Measurements from ENCODE around the gene SLC19A2. TPM values are rescaled to one million over a fixed set of nuclear protein-coding genes. Genes with fewer than 3 reads are reported as not detected.

Gene SLC19A2
- total RNA-seq, 4 donors from 2014 or later = 19.0 to 38.8 (median 20.6) TPM

- peaks cover 0 to 50% (median 18%) of the 10 kb centered on the region in 4 donors for H3K36me3 ChIP-seq
- H3K4me3 ChIP-seq = no peak overlapping the region
- no peaks in the 10 kb centered on the region for H3K4me1 ChIP-seq
- DNase-seq (ENCODE audit: extremely low spot score) = no peak
- intact Hi-C loops (cut with DNase I) = no loop called here
- H3K27me3 ChIP-seq = no peaks in the 10 kb centered on the region
- 80% methylated on average over 8 of the region's 8 CpGs for WGBS
- H3K9me3 ChIP-seq = no peaks in the 10 kb centered on the region
- H3K27ac ChIP-seq (replicated peaks in 1 of 4) = no peak overlapping the region
- TF ChIP-seq POLR2A (IDR thresholded peaks at IDR 0.05; ENCODE audit: low read depth) (no peak), EP300 (IDR thresholded peaks at IDR 0.05) (no peak), POLR2AphosphoS5 (IDR thresholded peaks at IDR 0.05) (no peak), CTCF (IDR thresholded peaks at IDR 0.05) (peak; percentile 38 to 44 (median 39))
These were observed 19.2 kb downstream of the SLC19A2 start for GRCh38 chr1:169466259-169467230.

- Histone ChIP-seq H3K4me1 (peaks cover 0 to 6% (median 4%) of the 10 kb centered on the region in 4 donors), H3K27ac (replicated peaks in 1 of 4) (no peak overlapping the region), H3K36me3 (peaks cover 0 to 50% (median 18%) of the 10 kb centered on the region in 4 donors), H3K4me3 (no peak overlapping the region), H3K9me3 (no peaks in the 10 kb centered on the region), H3K27me3 (peaks cover 0 to 4% (median under 1%) of the 10 kb centered on the region in 4 donors)
- intact Hi-C loops (cut with DNase I) = no loop called here
- TF ChIP-seq EP300 (IDR thresholded peaks at IDR 0.05) (no peak), CTCF (IDR thresholded peaks at IDR 0.05) (no peak), POLR2A (IDR thresholded peaks at IDR 0.05; ENCODE audit: low read depth) (no peak), POLR2AphosphoS5 (IDR thresholded peaks at IDR 0.05) (no peak)
- DNase-seq (ENCODE audit: extremely low spot score) = no peak
These were observed 20.5 kb downstream of the SLC19A2 start for GRCh38 chr1:169465281-169465680.

- peaks cover 0 to 10% (median 7%) of the 10 kb centered on the region in 4 donors for H3K4me1 ChIP-seq
- 99% methylated on average over 5 of the region's 5 CpGs for WGBS
- H3K9me3 ChIP-seq = peaks cover 0 to 6% (median 3%) of the 10 kb centered on the region in 4 donors
- no peak overlapping the region for H3K4me3 ChIP-seq
- TF ChIP-seq EP300 (IDR thresholded peaks at IDR 0.05) = no peak
- no peak overlapping the region for H3K27ac ChIP-seq (replicated peaks in 1 of 4)
- H3K36me3 ChIP-seq = peaks cover 0 to 23% (median 9%) of the 10 kb centered on the region in 4 donors
- DNase-seq (ENCODE audit: extremely low spot score) = no peak
- H3K27me3 ChIP-seq = peaks cover 0 to 8% (median 2%) of the 10 kb centered on the region in 4 donors
- intact Hi-C loops (cut with DNase I) = no loop called here
These were observed 23.4 kb downstream of the SLC19A2 start for GRCh38 chr1:169462385-169462784.

- Histone ChIP-seq H3K27me3 (peaks cover 0 to 8% (median 2%) of the 10 kb centered on the region in 4 donors), H3K9me3 (peaks cover 0 to 15% (median 10%) of the 10 kb centered on the region in 4 donors), H3K27ac (replicated peaks in 1 of 4) (no peak overlapping the region), H3K4me3 (no peak overlapping the region), H3K4me1 (peaks cover 0 to 10% (median 7%) of the 10 kb centered on the region in 4 donors), H3K36me3 (peaks cover 0 to 15% (median 3%) of the 10 kb centered on the region in 4 donors)
- 87% methylated on average over 4 of the region's 4 CpGs for WGBS
- TF ChIP-seq CTCF (IDR thresholded peaks at IDR 0.05) (no peak), POLR2AphosphoS5 (IDR thresholded peaks at IDR 0.05) (no peak), EP300 (IDR thresholded peaks at IDR 0.05) (no peak), POLR2A (IDR thresholded peaks at IDR 0.05; ENCODE audit: low read depth) (no peak)
- intact Hi-C loops (cut with DNase I) = no loop called here
- no peak for DNase-seq (ENCODE audit: extremely low spot score)
These were observed 24.2 kb downstream of the SLC19A2 start for GRCh38 chr1:169461390-169462000.
